HPDE6-E6E7 (cell line): ENCODE results near the gene ENAH.

Experiments used
- DNase-seq: peaks from one replicate; pipeline ENCODE4 v3.0.0; 2011; ENCODE audit warnings: missing footprints; ENCODE audit errors: extremely low spot score

ENAH gene

GRCh38 chr1:225458222-225458631, 194.7 kb downstream of the ENAH start:
- DNase-seq = no peak

GRCh38 chr1:225454733-225455132, 198.2 kb downstream of the ENAH start:
- DNase-seq = peak; percentile 95

GRCh38 chr1:225453797-225454648, 198.9 kb downstream of the ENAH start:
- no peak for DNase-seq

GRCh38 chr1:225451840-225452515, 200.9 kb downstream of the ENAH start:
- no peak for DNase-seq

GRCh38 chr1:225451340-225451739, 201.6 kb downstream of the ENAH start:
- no peak for DNase-seq

GRCh38 chr1:225450491-225451191, 202.3 kb downstream of the ENAH start:
- no peak for DNase-seq

- DNase-seq = no peak
These were observed 203.1 kb downstream of the ENAH start for GRCh38 chr1:225449774-225450173.

GRCh38 chr1:225449261-225449660, 203.7 kb downstream of the ENAH start:
- DNase-seq = peak; percentile 90

GRCh38 chr1:225448146-225448805, 204.6 kb downstream of the ENAH start:
- DNase-seq = no peak

- no peak for DNase-seq
These were observed 205.3 kb downstream of the ENAH start for GRCh38 chr1:225447650-225448089.

- no peak for DNase-seq
These were observed 205.8 kb downstream of the ENAH start for GRCh38 chr1:225446981-225447615.

GRCh38 chr1:225446595-225446960, 206.3 kb downstream of the ENAH start:
- no peak for DNase-seq

GRCh38 chr1:225445639-225446594, 207.0 kb downstream of the ENAH start:
- no peak for DNase-seq

- DNase-seq = no peak
These were observed 210.8 kb downstream of the ENAH start for GRCh38 chr1:225442123-225442505.

GRCh38 chr1:225441314-225442122, 211.4 kb downstream of the ENAH start:
- DNase-seq = no peak

GRCh38 chr1:225440380-225441221, 212.3 kb downstream of the ENAH start:
- no peak for DNase-seq

- DNase-seq = no peak
These were observed 215.0 kb downstream of the ENAH start for GRCh38 chr1:225437710-225438437.
